NB4 (cell line): ENCODE data around the gene EPB41L5.

Experiments used
- POLR2A ChIP-seq: IDR thresholded peaks from 2 replicates; pipeline ENCODE4 v1.6.1; 2011; ENCODE audit warnings: mild to moderate bottlenecking; ENCODE audit not compliant: insufficient read length; ENCODE audit errors: extremely low read depth
- TF ChIP-seq, protein P1 (sequence below): IDR thresholded peaks from one replicate; pipeline ENCODE4 v1.5.1; 2012; ENCODE audit warnings: low read depth, low read length
- TF ChIP-seq, protein P2 (sequence below): IDR thresholded peaks from 2 replicates; pipeline ENCODE4 v1.6.1; 2011; ENCODE audit warnings: low read depth, low read length

DNA sequence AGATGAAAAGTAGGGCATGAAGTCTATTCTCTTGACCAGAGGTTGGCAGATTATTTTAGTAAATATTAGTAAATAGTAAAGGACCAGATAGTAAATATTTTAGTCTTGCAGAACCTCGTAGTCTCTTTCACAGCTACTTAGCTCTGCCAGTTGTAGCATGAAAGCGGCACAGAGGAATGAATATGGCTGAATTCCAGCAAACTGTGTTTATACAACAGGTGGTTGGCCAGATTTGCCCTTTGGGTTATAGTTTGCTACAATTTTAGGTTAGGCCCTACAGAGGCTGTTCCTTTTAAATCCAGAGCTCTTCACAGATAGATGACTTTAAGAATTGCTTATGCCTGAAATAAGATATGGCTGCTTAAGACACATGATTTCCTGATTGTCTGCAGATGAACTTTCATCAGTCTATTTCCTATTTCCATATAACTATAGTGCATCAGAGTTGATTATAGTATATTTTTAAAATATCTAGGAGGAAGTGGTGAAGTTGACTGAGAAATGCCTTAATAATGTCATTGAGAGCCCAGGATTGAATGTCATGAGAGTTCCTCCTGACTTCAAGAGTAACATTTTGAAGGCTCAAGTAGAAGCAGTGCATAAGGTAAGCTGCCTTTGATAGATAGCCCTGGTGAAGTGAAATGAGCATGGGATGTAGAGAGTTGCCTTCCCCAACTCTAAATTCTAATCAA is 129.8 kb downstream of the EPB41L5 start:
- TF ChIP-seq, protein P1, sequence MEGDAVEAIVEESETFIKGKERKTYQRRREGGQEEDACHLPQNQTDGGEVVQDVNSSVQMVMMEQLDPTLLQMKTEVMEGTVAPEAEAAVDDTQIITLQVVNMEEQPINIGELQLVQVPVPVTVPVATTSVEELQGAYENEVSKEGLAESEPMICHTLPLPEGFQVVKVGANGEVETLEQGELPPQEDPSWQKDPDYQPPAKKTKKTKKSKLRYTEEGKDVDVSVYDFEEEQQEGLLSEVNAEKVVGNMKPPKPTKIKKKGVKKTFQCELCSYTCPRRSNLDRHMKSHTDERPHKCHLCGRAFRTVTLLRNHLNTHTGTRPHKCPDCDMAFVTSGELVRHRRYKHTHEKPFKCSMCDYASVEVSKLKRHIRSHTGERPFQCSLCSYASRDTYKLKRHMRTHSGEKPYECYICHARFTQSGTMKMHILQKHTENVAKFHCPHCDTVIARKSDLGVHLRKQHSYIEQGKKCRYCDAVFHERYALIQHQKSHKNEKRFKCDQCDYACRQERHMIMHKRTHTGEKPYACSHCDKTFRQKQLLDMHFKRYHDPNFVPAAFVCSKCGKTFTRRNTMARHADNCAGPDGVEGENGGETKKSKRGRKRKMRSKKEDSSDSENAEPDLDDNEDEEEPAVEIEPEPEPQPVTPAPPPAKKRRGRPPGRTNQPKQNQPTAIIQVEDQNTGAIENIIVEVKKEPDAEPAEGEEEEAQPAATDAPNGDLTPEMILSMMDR, result no peak
- TF ChIP-seq, protein P2, sequence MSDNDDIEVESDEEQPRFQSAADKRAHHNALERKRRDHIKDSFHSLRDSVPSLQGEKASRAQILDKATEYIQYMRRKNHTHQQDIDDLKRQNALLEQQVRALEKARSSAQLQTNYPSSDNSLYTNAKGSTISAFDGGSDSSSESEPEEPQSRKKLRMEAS, result no peak
- no peak for TF ChIP-seq POLR2A
